GM19468 (cell line): ENCODE measurements around the gene PGAP3.
"Not testable (repeated sequence)": the region's sequence is repeated elsewhere in the genome, so short reads cannot be mapped to it uniquely, and the experiment has no call there.

Source experiments
- ATAC-seq: cut with Tn5 transposase; IDR thresholded peaks from one replicate; pipeline ENCODE4 v1.9.1; 2021; ENCODE audit warnings: mild to moderate bottlenecking, moderate library complexity, moderate number of reproducible peaks; ENCODE audit not compliant: unreplicated experiment; ENCODE audit errors: extremely low read depth

The PGAP3 gene

DNA sequence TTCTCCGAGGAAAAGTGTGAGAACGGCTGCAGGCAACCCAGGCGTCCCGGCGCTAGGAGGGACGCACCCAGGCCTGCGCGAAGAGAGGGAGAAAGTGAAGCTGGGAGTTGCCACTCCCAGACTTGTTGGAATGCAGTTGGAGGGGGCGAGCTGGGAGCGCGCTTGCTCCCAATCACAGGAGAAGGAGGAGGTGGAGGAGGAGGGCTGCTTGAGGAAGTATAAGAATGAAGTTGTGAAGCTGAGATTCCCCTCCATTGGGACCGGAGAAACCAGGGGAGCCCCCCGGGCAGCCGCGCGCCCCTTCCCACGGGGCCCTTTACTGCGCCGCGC, 11.9 kb upstream of the PGAP3 start, which contains the start of gene ERBB2:
Gene ERBB2, plus strand, starts transcription at position 247 of the 330 bp plus-strand sequence. CDS start 175 bp downstream, outside the sequence.
- ATAC-seq, result no peak

DNA sequence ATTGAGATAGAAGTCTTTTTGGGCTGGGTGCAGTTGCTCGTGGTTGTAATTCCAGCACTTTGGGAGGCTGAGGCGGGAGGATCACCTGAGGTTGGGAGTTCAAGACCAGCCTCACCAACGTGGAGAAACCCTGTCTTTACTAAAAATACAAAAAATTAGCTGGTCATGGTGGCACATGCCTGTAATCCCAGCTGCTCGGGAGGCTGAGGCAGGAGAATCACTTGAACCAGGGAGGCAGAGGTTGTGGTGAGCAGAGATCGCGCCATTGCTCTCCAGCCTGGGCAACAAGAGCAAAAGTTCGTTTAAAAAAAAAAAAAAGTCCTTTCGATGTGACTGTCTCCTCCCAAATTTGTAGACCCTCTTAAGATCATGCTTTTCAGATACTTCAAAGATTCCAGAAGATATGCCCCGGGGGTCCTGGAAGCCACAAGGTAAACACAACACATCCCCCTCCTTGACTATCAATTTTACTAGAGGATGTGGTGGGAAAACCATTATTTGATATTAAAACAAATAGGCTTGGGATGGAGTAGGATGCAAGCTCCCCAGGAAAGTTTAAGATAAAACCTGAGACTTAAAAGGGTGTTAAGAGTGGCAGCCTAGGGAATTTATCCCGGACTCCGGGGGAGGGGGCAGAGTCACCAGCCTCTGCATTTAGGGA, 11.4 kb upstream of the PGAP3 start:
- not testable (repeated sequence) for ATAC-seq

DNA sequence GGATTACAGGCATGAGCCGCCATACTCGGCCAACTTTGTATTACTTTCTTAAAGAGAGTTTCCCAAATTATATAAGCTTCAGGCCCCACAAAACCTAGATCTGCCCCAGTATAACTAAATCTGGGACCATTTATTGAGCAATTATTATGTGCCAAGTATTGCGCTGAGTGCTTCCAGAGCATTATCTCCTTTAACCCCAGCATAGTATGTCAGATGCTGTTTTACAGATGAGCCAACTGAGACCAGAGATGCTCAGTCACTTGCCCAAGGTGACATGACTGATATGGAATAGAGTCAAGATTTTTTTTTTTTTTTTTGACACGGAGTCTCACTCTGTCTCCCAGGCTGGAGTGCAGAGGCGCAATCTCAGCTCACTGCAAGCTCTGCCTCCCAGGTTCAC, 10.1 kb upstream of the PGAP3 start:
- no peak for ATAC-seq

DNA sequence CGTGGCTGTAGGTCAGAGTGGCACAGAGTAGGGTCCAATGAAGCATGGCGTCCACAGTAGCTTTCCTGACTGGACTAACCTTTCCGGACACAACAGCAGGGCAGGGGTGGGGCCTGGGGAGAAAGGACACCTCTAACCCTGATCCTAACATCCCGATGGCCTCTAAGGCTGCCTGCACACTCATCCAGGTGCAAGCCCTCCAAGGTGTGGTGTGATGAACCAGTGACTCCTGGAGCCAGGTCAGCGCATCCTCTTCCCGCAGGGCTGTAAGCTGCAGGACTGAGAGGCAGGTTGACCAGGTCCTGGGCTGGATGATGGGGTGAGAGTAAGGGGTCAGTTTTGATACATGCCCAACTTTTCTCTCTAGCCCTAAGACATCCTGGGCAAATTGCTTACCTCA, 8.9 kb upstream of the PGAP3 start:
- no peak for ATAC-seq

DNA sequence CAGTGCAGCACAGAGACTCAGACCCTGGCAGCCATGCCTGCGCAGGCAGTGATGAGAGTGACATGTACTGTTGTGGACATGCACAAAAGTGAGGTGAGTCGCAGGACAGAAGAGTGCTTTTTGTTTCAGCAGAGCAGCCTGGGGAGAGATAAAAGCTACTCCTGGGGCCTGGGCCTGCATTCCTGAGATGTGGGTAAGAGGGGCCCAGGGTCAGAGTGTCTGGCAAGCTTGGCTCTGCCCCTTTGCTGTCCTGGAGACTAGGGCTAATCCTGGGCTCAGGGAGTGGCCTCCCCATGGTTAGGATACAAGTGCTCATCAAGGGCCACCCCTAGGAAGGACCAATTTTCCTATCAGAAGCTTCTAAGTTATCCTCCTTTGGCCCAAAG, 7.2 kb upstream of the PGAP3 start:
- no peak for ATAC-seq

DNA sequence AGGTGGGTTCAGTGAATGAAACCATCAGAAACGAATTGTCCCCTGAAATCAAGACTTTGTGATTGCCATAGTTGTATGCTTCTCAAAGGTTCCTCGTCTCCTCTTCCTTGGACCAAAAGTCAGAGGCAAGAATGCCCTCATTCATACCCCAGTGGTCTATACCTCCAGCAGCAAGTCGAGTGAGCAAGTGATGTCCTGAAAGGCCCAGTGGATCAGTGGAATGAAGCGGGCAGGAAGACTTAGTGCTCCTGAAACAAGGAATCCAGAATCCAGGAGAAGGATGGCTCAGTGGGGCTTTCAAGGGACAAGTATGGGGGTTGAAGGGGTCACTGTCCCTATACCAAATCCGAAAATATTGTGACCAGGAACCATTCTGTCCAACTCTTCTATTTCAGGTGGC, 6.7 kb upstream of the PGAP3 start:
- ATAC-seq, result no peak

DNA sequence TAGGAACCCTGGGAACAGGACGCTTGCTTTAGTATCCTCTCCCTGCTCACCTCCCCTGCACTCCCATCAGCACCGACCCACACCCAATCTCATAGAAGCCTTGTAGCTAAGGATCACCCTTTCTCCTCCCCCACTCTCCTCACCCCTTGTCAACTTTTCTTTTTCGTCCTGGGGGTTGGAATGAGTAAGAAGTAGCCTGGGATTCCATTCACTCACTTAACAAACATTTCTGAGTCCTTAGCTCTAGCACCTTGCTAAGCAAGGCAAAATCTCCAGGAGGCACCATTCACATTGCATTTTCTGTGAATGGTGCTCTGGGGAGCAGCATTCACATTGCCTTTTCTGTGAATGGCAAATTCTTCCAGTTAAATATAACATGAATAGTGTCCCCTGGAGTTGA, 1.1 kb upstream of the PGAP3 start:
- no peak for ATAC-seq

DNA sequence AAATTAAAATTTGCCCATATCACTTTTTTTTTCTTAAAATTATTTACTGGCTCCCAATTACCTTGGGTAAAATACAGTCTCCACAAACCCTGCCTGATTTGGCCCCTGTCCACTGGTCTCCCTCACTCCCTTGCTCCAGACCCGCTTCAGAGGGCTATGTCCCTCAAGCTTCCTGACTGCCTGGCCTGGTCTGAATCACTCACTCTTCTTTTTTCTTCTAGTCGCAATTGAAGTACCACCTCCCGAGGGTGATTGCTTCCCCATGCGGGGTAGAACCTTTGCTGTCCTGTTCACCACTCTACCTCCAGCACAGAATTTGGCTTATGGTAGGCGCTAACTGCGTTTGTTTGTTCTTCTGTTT, 598 bp upstream of the PGAP3 start:
- no peak for ATAC-seq

DNA sequence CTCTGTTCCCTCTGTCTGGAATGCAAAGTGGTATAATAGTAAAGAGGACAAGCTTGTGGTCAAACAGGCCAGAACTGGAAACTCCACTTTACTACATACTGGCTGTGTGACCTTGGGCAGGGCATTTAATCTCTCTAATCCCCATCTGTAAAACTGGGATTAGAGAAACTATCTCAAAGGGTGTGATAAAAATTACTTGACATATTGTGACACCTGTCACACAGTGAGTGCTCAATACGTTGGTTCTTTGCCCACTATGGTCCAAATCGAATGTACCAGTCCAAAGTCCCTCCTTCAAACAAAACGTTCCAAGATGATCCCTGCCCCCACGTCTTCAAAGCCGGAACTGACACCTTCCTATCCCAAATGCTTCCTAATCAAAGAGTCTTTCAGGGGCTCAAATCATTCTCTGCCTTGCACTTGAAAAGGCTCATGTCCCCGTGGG, 734 bp downstream of the PGAP3 start:
- ATAC-seq, result no peak

DNA sequence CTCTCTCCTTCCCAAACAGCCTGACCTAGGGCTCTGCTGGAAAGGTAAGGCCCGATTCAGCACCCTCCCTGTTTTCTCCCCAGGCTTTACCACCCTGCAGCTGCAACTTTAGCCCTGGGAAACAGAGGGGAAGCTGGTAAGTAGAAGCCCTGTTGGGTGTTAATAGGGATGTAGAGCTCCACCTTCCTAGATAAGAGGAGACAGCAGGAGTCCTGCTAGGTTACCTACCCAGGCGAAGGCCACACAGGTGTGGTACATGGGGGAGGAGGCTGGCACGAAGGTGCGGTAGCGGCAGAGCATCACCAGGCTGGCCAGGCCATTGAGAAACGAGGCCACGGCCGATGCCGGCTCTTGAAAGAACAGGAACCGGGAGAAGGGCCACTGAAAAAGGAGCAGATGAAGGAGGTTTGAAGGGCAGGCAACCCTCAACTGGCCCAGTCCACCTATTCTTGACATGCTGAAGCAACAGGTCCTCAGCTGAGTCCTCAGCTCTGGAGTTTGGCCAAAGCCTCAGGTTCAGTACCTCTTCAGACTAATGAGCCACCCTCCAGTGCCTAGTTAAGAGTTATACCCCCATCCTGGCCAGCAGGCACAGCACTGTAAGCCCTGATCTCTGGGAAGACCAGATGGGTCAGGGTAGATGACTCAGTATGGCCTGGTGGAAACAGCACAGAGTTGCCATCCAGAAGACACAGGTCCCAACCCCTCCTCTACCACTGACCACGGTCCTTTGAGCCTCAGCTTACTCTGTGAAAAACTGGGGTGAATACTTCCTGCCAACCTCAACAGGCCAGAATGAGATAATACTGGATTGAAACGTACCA, 3.3 kb downstream of the PGAP3 start:
- no peak for ATAC-seq

DNA sequence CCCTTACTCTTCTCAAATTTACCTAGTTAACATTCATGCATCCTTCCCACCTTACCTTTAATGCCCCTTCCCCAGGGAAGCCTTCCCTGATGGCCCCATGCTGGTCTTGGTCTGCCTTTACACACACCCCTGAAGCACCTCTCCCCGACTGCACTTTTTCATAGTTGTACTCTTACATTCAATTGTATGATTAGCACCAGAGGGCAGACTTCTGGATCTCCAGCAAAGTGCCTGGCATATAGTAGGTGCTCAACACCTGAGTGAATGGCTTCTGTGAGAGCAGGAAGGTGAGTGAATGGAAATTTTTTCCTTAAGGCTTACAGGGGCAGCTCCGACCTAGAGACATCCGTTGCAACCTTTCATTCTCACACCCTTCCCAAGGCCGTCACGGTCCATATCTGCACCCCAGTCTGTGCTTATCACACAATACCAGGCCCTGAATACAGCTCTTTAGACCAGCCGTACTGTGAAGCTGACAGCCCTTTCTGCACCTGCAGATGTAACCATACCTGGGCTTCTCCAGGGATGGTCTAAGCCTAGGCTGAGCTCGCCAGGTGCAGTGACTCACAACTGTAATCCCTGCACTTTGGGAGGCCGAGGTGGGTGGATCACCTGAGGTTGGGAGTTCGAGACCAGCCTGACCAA, 4.4 kb downstream of the PGAP3 start:
- ATAC-seq, result no peak

DNA sequence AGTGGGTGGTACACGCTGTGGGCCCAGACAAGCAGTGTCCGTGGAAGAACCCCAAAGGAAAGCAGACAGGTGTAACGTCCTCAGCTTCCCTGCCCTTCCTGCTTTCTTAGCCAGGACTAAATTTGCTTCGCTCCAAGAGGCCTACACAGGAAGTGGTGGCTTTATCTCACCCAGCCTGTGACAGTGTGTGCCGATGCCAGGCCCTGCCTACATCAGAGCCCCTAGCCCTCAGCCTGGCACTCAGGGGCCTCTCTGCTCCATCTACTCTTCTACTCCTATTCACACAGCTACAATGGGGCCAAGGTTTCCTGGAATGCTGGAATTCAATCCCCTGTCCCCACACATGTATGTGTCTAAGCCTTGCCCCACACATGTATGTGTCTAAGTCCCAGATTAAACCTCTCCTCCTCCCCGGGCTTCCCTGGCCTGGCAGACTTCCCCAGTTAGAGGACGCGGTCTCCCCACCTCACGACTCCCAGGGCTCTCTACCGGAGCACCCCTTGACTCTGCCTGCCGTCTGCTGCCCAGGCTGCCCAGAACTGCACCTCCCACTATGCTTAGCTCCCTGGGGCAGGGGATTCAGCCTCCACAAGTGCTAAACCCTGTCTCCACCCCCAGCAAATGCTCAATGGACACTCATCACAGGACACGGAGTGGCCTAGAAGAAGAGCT, 8.2 kb downstream of the PGAP3 start:
- no peak for ATAC-seq

DNA sequence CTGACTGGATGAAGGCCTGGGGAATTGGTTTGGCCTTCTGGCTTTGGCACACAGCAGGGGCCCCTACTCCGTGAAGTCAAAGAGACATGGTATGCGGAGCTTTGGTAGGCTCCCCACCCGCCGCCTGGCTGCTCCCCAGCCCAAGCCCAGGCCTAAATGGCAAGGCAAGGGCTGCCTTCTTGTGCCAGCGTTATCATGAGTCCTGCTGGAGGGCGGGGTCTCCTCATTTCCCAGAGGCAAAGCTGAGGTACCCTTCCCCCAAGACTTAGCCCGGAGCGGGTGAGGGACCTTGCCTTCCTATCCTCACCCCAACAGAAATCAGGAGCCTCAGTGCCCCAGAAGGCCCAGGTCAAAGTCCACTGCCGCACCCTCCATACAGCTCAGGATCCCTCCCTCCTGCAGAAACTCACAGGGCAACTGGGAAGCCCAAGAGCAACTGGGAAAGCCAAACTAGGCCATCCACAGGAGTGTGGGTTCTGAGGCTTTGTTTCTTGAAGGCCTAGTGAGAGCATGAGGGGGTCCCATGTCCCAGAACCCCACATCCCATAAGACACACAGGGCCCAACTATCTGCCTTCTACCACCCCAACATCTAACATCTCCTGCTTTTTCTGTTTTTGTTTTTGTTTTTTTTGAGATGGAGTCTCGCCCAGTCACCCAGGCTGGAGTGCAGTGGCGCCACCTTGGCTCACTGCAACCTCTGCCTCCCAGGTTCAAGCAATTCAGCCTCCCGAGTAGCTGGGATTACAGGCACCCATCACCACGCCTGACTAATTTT, 9.3 kb downstream of the PGAP3 start:
- ATAC-seq, result no peak

DNA sequence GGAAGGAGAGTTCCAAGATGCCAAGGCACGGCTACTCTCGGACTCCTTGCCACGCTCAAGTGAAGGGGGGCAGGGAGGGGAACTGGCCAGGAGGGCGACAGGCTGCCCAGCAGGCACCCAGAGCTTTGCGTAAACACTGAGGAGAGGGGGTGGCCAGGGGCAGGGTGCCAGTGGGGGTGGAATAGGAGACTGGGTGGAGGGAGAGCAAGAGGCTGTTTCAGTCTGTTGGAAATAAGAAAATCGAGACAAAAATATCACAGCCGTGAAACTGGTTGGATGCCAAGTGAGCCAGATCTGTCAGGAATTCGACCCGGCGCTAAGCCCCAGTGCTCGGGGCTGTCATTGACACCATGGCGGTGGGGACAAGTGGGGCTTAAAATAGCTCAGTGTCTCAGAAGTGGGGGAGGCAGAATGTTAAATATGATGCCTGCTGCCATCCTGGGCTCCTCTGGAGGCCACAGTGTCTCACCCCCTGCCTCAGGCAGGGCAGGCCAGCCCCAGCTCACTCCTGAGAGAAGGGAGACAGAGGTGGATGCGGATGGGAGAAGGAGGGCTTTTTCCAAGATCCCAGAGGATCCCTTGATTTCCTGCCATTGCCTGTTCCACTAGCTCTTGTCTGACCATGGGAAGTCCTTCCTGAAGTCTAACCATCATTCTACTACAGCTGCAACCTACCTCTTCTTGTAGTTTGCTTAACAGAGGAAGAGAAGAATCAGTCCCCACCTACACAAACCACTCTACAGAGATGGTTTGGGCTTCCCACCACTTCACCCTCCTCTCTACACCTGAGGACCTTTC, 10.1 kb downstream of the PGAP3 start:
- ATAC-seq, result no peak

DNA sequence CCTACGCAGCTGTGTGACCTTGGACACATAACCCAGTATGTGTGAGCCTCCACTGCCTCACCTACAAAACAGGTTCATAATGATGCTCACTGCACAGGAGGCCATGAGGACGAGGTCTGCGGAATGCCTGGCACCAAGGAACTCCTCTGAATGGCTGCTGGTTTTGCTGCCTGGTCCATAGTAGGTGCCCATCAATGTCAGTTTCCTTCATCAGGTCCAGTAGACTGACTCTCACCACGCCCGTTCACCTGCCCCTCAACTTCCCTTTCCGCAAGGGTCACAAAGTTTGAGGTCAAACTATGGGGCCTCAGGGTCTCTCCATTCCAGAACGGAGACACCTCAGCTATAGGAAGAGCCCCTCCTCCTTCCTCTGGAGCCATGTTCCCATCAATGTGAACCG, 10.8 kb downstream of the PGAP3 start:
- no peak for ATAC-seq

DNA sequence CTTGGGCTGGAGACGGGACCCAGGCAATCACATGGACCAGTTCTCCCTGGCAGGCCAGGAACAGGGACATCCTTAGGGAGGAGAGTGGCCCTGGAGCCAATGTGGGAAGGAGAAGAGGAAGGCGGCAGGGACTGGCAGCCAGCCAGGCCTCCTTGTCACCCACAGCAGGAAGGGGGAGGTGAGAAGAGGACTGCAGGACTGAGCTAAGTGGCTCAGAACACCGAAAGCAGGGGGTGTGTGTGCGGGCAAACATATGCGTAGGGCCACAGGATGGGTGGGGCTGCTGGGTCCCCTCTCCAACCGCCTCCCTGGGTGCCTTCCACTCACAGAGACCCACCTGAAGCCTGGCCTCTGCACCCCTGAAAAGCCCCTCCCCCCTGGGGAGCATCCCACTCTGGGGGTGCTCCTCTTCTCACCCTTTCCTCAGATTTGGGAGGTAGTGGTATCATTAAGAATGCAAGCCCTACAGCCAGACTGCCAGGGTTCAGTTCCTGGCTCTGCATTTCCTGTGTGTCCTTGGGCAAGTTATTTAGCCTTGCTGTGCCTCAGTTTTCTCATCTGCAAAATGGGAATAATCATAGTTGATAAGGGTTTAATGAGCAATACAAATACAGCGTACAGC, 11.5 kb downstream of the PGAP3 start:
- no peak for ATAC-seq

DNA sequence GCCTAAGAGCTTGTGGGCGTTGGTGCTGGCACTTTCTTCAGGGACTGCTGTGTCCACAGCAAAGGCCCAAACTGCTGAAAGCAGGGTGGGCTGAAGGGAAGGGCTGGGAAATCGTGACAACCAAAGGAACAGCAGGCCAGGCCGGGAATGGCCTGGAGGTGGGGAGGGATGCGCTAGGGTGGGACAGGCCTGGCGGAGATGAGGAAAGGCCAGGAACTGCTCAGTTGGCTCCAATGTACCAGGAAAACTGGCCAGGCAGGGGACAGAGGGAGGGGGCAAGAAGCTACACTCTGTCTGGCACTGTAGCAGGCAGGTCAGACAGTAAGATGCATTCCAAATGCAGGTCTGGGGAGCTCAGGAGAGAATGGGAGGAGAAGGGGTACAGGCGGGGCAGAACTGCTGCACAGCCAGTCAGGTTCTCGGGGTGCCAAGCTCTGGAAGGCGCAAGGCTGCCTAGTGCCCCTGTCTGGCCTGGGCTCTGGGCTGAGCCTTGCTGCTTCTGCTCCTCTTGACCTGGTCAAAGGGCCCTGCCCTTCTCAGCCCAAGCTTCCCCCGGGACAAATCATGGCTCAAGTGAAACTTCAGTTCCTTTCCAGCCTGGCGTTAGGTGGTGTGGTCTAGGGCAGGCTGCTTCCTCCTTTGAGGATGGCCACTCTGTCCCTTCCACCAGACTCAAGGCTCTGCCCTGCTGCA, 12.3 kb downstream of the PGAP3 start:
- ATAC-seq, result no peak

DNA sequence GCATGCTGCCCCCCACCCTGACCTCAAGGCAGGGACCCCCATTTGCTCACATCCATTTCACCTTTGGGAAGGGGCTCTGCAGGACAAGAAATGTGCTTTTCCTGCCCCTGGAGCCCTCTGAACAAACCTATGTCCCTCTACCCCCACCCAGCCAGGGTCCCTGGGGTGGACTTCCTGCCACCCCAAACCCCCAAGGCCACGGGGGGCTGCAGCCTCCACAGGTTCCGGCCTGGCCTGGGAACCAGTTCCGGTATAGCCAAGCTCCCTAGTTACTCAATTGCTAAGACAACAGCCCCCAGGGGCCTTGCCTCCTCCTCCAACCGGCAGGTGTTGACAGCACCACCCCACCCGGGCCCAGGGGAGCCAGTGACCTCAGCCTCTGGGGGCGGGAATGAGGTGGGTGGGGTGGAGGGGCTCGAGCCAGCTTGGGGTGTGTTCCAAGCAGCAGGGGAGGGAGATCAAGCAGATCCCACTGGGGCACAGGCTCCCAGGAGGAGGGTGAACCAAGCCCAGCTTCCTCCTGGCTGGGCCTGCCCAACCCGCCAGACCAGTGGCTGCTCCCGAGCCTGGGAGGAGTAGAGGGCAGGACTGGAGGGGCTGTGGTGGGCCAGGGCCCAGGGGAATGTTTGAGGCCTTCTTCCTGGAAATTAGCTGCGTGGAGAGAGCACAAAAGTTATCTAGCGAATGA, 13.0 kb downstream of the PGAP3 start:
- ATAC-seq, result no peak
